H1 (cell line): Measurements from ENCODE around the gene DNAL4. TPM values are rescaled to one million over a fixed set of nuclear protein-coding genes. Genes with fewer than 3 reads are reported as not detected.

Experiments used
- CBX5 ChIP-seq: fragments of 300-800, 300-1000 bp; sonication (generic); IDR thresholded peaks from 2 replicates; pipeline ENCODE4 v1.7.1; 2016; ENCODE audit warnings: antibody characterized with exemption, low read length, low read depth
- CBX8 ChIP-seq: fragments of 300-800, 300-1000 bp; sonication (generic); IDR thresholded peaks from 2 replicates; pipeline ENCODE4 v1.7.1; 2016; ENCODE audit warnings: low read depth, low read length, borderline replicate concordance
- NRF1 ChIP-seq: IDR thresholded peaks from 2 replicates; pipeline ENCODE4 v1.6.1; 2011; ENCODE audit warnings: mild to moderate bottlenecking, low read depth, low read length, improper control_type of control experiment
- polyA plus RNA-seq, 7 experiments: library from polyadenylated mRNA; depleted of rRNA in 3 of 7; stranded (reverse) in 5 of 7; unstranded in 2 of 7; fragments of >200 nt in 5 of 7; fragments of 200-250 nt in 2 of 7; gene quantifications; 1 replicate in 5 of 7; 2 replicates in 1 of 7; 4 replicates in 1 of 7; pipeline versions ENCODE4 v1.2.1 to v1.2.3, GENCODE V29; 2011 to 2013; ENCODE audit warnings: missing spikeins in 2 of 7, mixed read lengths in 2 of 7
- total RNA-seq: library from RNA; stranded (reverse); fragmentation: NEBNext Ultra II Directional; extraction: Animal tissue kit (Norgen Biotek cat#: 25700); gene quantifications from 2 replicates; pipeline ENCODE4 v1.2.1, GENCODE V29; 2021
- TF ChIP-seq, protein P1 (sequence below), 3 experiments: IDR thresholded peaks; 1 replicate in 2 of 3; 2 replicates in 1 of 3; pipeline versions ENCODE4 v1.5.1 to v1.6.1; 2011; ENCODE audit warnings: low read length in 3 of 3, mild to moderate bottlenecking in 3 of 3, inconsistent platforms in 2 of 3, low read depth in 1 of 3, moderate library complexity in 1 of 3; ENCODE audit not compliant: insufficient read depth in 1 of 3; ENCODE audit errors: control extremely low read depth in 1 of 3
- TF ChIP-seq, protein P2 (sequence below): fragments of 300-600 bp; sonication (generic); IDR thresholded peaks from 2 replicates; pipeline ENCODE4 v1.7.1; 2012; ENCODE audit warnings: low read length, moderate library complexity, mild to moderate bottlenecking, inconsistent platforms; ENCODE audit not compliant: insufficient replicate concordance

Gene DNAL4
- total and polyA plus RNA-seq, 2 of the 8 experiments (the other 6 are each of a cell fraction or from before 2014, with no cell fraction given) = 8.8 to 14.0 TPM

DNA sequence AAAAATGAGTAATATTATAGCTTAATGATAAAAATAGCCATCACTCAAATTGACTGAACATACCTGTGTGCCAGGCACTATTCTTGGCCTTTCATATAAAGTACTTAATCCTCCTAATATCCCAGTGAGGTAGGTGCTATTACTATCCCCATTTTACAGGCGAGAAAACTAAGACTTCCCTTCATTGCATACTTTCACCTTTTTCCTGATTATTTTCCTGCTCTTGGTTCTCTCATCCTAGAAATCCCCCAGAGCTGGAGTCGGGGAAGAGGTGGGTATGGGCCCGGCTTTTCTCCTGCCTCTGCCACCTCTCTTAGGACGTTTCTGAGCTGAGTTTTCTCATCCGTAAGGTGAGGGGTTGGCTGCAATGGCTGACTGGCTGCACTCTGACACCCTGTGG is 47.7 kb upstream of the DNAL4 start (continued):
- TF ChIP-seq, protein P1, sequence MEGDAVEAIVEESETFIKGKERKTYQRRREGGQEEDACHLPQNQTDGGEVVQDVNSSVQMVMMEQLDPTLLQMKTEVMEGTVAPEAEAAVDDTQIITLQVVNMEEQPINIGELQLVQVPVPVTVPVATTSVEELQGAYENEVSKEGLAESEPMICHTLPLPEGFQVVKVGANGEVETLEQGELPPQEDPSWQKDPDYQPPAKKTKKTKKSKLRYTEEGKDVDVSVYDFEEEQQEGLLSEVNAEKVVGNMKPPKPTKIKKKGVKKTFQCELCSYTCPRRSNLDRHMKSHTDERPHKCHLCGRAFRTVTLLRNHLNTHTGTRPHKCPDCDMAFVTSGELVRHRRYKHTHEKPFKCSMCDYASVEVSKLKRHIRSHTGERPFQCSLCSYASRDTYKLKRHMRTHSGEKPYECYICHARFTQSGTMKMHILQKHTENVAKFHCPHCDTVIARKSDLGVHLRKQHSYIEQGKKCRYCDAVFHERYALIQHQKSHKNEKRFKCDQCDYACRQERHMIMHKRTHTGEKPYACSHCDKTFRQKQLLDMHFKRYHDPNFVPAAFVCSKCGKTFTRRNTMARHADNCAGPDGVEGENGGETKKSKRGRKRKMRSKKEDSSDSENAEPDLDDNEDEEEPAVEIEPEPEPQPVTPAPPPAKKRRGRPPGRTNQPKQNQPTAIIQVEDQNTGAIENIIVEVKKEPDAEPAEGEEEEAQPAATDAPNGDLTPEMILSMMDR (IDR thresholded peaks at IDR 0.05; ENCODE audit: control extremely low read depth in 1 of 3, insufficient read depth in 1 of 3, low read depth in 1 of 3, low read length in 3 of 3) = no peak
- TF ChIP-seq CBX5 = no peak
- TF ChIP-seq, protein P2, sequence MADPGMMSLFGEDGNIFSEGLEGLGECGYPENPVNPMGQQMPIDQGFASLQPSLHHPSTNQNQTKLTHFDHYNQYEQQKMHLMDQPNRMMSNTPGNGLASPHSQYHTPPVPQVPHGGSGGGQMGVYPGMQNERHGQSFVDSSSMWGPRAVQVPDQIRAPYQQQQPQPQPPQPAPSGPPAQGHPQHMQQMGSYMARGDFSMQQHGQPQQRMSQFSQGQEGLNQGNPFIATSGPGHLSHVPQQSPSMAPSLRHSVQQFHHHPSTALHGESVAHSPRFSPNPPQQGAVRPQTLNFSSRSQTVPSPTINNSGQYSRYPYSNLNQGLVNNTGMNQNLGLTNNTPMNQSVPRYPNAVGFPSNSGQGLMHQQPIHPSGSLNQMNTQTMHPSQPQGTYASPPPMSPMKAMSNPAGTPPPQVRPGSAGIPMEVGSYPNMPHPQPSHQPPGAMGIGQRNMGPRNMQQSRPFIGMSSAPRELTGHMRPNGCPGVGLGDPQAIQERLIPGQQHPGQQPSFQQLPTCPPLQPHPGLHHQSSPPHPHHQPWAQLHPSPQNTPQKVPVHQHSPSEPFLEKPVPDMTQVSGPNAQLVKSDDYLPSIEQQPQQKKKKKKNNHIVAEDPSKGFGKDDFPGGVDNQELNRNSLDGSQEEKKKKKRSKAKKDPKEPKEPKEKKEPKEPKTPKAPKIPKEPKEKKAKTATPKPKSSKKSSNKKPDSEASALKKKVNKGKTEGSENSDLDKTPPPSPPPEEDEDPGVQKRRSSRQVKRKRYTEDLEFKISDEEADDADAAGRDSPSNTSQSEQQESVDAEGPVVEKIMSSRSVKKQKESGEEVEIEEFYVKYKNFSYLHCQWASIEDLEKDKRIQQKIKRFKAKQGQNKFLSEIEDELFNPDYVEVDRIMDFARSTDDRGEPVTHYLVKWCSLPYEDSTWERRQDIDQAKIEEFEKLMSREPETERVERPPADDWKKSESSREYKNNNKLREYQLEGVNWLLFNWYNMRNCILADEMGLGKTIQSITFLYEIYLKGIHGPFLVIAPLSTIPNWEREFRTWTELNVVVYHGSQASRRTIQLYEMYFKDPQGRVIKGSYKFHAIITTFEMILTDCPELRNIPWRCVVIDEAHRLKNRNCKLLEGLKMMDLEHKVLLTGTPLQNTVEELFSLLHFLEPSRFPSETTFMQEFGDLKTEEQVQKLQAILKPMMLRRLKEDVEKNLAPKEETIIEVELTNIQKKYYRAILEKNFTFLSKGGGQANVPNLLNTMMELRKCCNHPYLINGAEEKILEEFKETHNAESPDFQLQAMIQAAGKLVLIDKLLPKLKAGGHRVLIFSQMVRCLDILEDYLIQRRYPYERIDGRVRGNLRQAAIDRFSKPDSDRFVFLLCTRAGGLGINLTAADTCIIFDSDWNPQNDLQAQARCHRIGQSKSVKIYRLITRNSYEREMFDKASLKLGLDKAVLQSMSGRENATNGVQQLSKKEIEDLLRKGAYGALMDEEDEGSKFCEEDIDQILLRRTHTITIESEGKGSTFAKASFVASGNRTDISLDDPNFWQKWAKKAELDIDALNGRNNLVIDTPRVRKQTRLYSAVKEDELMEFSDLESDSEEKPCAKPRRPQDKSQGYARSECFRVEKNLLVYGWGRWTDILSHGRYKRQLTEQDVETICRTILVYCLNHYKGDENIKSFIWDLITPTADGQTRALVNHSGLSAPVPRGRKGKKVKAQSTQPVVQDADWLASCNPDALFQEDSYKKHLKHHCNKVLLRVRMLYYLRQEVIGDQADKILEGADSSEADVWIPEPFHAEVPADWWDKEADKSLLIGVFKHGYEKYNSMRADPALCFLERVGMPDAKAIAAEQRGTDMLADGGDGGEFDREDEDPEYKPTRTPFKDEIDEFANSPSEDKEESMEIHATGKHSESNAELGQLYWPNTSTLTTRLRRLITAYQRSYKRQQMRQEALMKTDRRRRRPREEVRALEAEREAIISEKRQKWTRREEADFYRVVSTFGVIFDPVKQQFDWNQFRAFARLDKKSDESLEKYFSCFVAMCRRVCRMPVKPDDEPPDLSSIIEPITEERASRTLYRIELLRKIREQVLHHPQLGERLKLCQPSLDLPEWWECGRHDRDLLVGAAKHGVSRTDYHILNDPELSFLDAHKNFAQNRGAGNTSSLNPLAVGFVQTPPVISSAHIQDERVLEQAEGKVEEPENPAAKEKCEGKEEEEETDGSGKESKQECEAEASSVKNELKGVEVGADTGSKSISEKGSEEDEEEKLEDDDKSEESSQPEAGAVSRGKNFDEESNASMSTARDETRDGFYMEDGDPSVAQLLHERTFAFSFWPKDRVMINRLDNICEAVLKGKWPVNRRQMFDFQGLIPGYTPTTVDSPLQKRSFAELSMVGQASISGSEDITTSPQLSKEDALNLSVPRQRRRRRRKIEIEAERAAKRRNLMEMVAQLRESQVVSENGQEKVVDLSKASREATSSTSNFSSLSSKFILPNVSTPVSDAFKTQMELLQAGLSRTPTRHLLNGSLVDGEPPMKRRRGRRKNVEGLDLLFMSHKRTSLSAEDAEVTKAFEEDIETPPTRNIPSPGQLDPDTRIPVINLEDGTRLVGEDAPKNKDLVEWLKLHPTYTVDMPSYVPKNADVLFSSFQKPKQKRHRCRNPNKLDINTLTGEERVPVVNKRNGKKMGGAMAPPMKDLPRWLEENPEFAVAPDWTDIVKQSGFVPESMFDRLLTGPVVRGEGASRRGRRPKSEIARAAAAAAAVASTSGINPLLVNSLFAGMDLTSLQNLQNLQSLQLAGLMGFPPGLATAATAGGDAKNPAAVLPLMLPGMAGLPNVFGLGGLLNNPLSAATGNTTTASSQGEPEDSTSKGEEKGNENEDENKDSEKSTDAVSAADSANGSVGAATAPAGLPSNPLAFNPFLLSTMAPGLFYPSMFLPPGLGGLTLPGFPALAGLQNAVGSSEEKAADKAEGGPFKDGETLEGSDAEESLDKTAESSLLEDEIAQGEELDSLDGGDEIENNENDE = no peak
- no peak for TF ChIP-seq NRF1
- no peak for TF ChIP-seq CBX8
